K562 (cell line): ENCODE measurements around the gene DNAJB7. TPM values are rescaled to one million over a fixed set of nuclear protein-coding genes. Genes with fewer than 3 reads are reported as not detected.

Experiments
- CEBPG ChIP-seq, 3 experiments: fragments of 200-800 bp in 1 of 3; sonication (Bioruptor generic) in 1 of 3; sonication (generic) in 1 of 3; formaldehyde crosslinking in 1 of 3; IDR thresholded peaks in 2 of 3; conservative IDR thresholded peaks in 1 of 3; 2 replicates each; pipeline versions ENCODE4 v1.6.1 to v1.8.0; 2016 to 2022; ENCODE audit warnings: missing compliant biosample characterization in 2 of 3, missing genetic modification characterization in 2 of 3, mild to moderate bottlenecking in 1 of 3, missing genetic modification reagents in 1 of 3
- CHAMP1 ChIP-seq: fragments of 450-650 bp; IDR thresholded peaks from 2 replicates; pipeline ENCODE4 v1.6.1; 2016; ENCODE audit warnings: mild to moderate bottlenecking
- GTF2A2 ChIP-seq: IDR thresholded peaks from 2 replicates; pipeline ENCODE4 v1.6.1; 2016; ENCODE audit warnings: mild to moderate bottlenecking, missing genetic modification characterization, missing compliant biosample characterization
- IFI16 ChIP-seq: fragments of 250-450 bp; sonication (Bioruptor Pico); IDR thresholded peaks from 2 replicates; pipeline ENCODE4 v2.1.2; 2022; ENCODE audit warnings: mild to moderate bottlenecking, inconsistent platforms
- LEF1 ChIP-seq: fragments of 450-650 bp; IDR thresholded peaks from 2 replicates; pipeline ENCODE4 v1.6.1; 2016; ENCODE audit warnings: mild to moderate bottlenecking
- NELFE ChIP-seq: IDR thresholded peaks from 2 replicates; pipeline ENCODE4 v1.6.1; 2011; ENCODE audit warnings: mild to moderate bottlenecking; ENCODE audit not compliant: insufficient read depth, insufficient read length
- NFATC3 ChIP-seq: fragments of 450-650 bp; IDR thresholded peaks from 2 replicates; pipeline ENCODE4 v1.6.1; 2017; ENCODE audit warnings: mild to moderate bottlenecking
- PHF21A ChIP-seq: fragments of 450-650 bp; IDR thresholded peaks from 2 replicates; pipeline ENCODE4 v1.6.1; 2017; ENCODE audit warnings: low read depth, borderline replicate concordance
- RFX1 ChIP-seq: fragments of 450-650 bp; IDR thresholded peaks from 2 replicates; pipeline ENCODE4 v1.6.1; 2016; ENCODE audit warnings: mild to moderate bottlenecking, moderate library complexity
- SOX6 ChIP-seq: fragments of 450-650 bp; IDR thresholded peaks from 2 replicates; pipeline ENCODE4 v1.6.1; 2014; ENCODE audit warnings: mild to moderate bottlenecking
- TCF7L2 ChIP-seq: fragments of 150-350 bp; IDR thresholded peaks from 2 replicates; pipeline ENCODE4 v1.6.1; 2016; ENCODE audit warnings: low read depth, mild to moderate bottlenecking, low read length, moderate library complexity
- THAP7 ChIP-seq: fragments of 250-450 bp; sonication (Bioruptor Pico); IDR thresholded peaks from 2 replicates; pipeline ENCODE4 v1.5.0; 2021
- ZNF444 ChIP-seq: fragments of 250-450 bp; sonication (Bioruptor Pico); IDR thresholded peaks from 2 replicates; pipeline ENCODE4 v1.4.0; 2020; ENCODE audit warnings: mild to moderate bottlenecking, moderate library complexity
- ZNF77 ChIP-seq: fragments of 250-450 bp; sonication (Bioruptor Pico); IDR thresholded peaks from 2 replicates; pipeline ENCODE4 v1.5.0; 2020
- ZNF778 ChIP-seq: fragments of 450-650 bp; formaldehyde crosslinking; IDR thresholded peaks from 2 replicates; pipeline ENCODE4 v1.4.0; 2020; ENCODE audit warnings: mild to moderate bottlenecking, moderate library complexity
- polyA plus RNA-seq, 8 experiments: library from polyadenylated mRNA; depleted of rRNA in 4 of 8; stranded (reverse) in 5 of 8; unstranded in 3 of 8; fragments of >200 nt; fragmentation: Nextera tagmentation in 2 of 8; fragmentation: Illumina TruSeq in 1 of 8; extraction: Ambion mirVana in 2 of 8; extraction: Trizol in 1 of 8; gene quantifications; 2 replicates each; pipeline versions ENCODE4 v1.2.1 to v1.2.3, GENCODE V29; 2011 to 2014; ENCODE audit warnings: inconsistent platforms in 1 of 8, missing spikeins in 1 of 8
- total RNA-seq, 7 experiments: library from RNA; depleted of rRNA in 6 of 7; stranded (reverse); fragments of >200 nt in 6 of 7; fragmentation: Illumina TruSeq in 2 of 7; extraction: Trizol in 2 of 7; gene quantifications; 2 replicates each; pipeline versions ENCODE4 v1.2.1 to v1.2.3, GENCODE V29; 2011 to 2021; ENCODE audit warnings: low replicate concordance in 1 of 7
- TF ChIP-seq, protein P1 (sequence below): fragments of 450-650 bp; IDR thresholded peaks from 2 replicates; pipeline ENCODE4 v1.6.1; 2017; ENCODE audit warnings: antibody characterized with exemption
- TF ChIP-seq, protein P2 (sequence below): fragments of 250-450 bp; sonication (Bioruptor Pico); IDR thresholded peaks from 2 replicates; pipeline ENCODE4 v1.8.0; 2021; ENCODE audit warnings: moderate library complexity, mild to moderate bottlenecking, inconsistent platforms
- TF ChIP-seq, protein P3 (sequence below): sonication (generic); formaldehyde crosslinking; IDR thresholded peaks from 2 replicates; pipeline ENCODE4 v1.8.1; 2023; ENCODE audit warnings: mild to moderate bottlenecking, missing genetic modification reagents
- TF ChIP-seq, protein P4 (sequence below): fragments of 450-650 bp; conservative IDR thresholded peaks from 2 replicates; pipeline ENCODE4 v1.6.1; 2016; ENCODE audit warnings: missing genetic modification characterization, low read depth, mild to moderate bottlenecking, control low read depth, missing compliant biosample characterization

The DNAJB7 gene
- total and polyA plus RNA-seq, 9 of the 15 experiments (the other 6 are each of a cell fraction or from before 2014, with no cell fraction given): 0.13 to 0.21 TPM; not detected in 7

- peak; percentile 99 for TF ChIP-seq IFI16 (CRISPR knock-in tag)
- no peak for TF ChIP-seq RFX1
- TF ChIP-seq, protein P1, sequence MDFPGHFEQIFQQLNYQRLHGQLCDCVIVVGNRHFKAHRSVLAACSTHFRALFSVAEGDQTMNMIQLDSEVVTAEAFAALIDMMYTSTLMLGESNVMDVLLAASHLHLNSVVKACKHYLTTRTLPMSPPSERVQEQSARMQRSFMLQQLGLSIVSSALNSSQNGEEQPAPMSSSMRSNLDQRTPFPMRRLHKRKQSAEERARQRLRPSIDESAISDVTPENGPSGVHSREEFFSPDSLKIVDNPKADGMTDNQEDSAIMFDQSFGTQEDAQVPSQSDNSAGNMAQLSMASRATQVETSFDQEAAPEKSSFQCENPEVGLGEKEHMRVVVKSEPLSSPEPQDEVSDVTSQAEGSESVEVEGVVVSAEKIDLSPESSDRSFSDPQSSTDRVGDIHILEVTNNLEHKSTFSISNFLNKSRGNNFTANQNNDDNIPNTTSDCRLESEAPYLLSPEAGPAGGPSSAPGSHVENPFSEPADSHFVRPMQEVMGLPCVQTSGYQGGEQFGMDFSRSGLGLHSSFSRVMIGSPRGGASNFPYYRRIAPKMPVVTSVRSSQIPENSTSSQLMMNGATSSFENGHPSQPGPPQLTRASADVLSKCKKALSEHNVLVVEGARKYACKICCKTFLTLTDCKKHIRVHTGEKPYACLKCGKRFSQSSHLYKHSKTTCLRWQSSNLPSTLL: no peak
- TF ChIP-seq, protein P2, sequence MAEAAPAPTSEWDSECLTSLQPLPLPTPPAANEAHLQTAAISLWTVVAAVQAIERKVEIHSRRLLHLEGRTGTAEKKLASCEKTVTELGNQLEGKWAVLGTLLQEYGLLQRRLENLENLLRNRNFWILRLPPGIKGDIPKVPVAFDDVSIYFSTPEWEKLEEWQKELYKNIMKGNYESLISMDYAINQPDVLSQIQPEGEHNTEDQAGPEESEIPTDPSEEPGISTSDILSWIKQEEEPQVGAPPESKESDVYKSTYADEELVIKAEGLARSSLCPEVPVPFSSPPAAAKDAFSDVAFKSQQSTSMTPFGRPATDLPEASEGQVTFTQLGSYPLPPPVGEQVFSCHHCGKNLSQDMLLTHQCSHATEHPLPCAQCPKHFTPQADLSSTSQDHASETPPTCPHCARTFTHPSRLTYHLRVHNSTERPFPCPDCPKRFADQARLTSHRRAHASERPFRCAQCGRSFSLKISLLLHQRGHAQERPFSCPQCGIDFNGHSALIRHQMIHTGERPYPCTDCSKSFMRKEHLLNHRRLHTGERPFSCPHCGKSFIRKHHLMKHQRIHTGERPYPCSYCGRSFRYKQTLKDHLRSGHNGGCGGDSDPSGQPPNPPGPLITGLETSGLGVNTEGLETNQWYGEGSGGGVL (CRISPR knock-in tag): peak; percentile 98
- TF ChIP-seq, protein P3, sequence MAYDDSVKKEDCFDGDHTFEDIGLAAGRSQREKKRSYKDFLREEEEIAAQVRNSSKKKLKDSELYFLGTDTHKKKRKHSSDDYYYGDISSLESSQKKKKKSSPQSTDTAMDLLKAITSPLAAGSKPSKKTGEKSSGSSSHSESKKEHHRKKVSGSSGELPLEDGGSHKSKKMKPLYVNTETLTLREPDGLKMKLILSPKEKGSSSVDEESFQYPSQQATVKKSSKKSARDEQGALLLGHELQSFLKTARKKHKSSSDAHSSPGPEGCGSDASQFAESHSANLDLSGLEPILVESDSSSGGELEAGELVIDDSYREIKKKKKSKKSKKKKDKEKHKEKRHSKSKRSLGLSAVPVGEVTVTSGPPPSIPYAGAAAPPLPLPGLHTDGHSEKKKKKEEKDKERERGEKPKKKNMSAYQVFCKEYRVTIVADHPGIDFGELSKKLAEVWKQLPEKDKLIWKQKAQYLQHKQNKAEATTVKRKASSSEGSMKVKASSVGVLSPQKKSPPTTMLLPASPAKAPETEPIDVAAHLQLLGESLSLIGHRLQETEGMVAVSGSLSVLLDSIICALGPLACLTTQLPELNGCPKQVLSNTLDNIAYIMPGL (CRISPR knock-in tag): no peak
- peak; percentile 88 for TF ChIP-seq LEF1
- no peak for TF ChIP-seq TCF7L2
- peak; percentile 76; the same call in 1 of the 2 replicates for TF ChIP-seq THAP7 (CRISPR knock-in tag)
- peak; percentile 98 for TF ChIP-seq ZNF444 (CRISPR knock-in tag)
- peak; percentile 94; the same call in 1 of the 2 replicates for TF ChIP-seq ZNF778 (CRISPR knock-in tag)
- no peak for TF ChIP-seq CEBPG (CRISPR knock-in tag; IDR thresholded peaks at IDR 0.05)
- no peak for TF ChIP-seq CEBPG (tag; conservative IDR thresholded peaks at IDR 0.05 in 1 of 2, IDR thresholded peaks at IDR 0.05 in 1 of 2)
- TF ChIP-seq ZNF77: peak; percentile 87
- TF ChIP-seq, protein P4, sequence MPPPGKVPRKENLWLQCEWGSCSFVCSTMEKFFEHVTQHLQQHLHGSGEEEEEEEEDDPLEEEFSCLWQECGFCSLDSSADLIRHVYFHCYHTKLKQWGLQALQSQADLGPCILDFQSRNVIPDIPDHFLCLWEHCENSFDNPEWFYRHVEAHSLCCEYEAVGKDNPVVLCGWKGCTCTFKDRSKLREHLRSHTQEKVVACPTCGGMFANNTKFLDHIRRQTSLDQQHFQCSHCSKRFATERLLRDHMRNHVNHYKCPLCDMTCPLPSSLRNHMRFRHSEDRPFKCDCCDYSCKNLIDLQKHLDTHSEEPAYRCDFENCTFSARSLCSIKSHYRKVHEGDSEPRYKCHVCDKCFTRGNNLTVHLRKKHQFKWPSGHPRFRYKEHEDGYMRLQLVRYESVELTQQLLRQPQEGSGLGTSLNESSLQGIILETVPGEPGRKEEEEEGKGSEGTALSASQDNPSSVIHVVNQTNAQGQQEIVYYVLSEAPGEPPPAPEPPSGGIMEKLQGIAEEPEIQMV: peak; percentile 98
- peak; percentile 98 for TF ChIP-seq GTF2A2 (tag)
- no peak for TF ChIP-seq NFATC3
- peak; percentile 79 for TF ChIP-seq CHAMP1
- peak; percentile 92 for TF ChIP-seq SOX6
- no peak for TF ChIP-seq PHF21A
- TF ChIP-seq NELFE: no peak
Measured at GRCh38 chr22:40813912-40814315, 48.0 kb downstream of the DNAJB7 start (continued).
